B cell (primary cell): ENCODE measurements around the gene PUM1. TPM values are rescaled to one million over a fixed set of nuclear protein-coding genes. Genes with fewer than 3 reads are reported as not detected.

Experiments
- ATAC-seq: fragments of 200-7000 bp; cut with Tn5 transposase; one replicate; pipeline ENCODE4 v1.10.0; 2021; ENCODE audit warnings: low read depth, mild to moderate bottlenecking, moderate number of reproducible peaks, moderate library complexity
- CTCF ChIA-PET: fragments of 350-600 bp; sonication (Branson Sonifier 250); formaldehyde crosslinking; loops from one replicate; lab custom pipeline; 2021; ENCODE audit warnings: antibody characterized with exemption, inconsistent platforms; lab: Charles Lee
- POLR2A ChIA-PET: fragments of 350-600 bp; sonication (Branson Sonifier 250); formaldehyde crosslinking; loops from one replicate; lab custom pipeline; 2021; ENCODE audit warnings: antibody characterized with exemption; lab: Charles Lee
- DNase-seq: peaks from one replicate; pipeline ENCODE4 v3.0.0; 2013
- H2AFZ ChIP-seq: 2 replicates; pipeline ENCODE4 v1.6.1; 2012; ENCODE audit warnings: mild to moderate bottlenecking, low read depth, low read length; ENCODE audit not compliant: insufficient read depth, poor library complexity, severe bottlenecking
- H3K27ac ChIP-seq, 2 donors: 1 replicate in 1 of 2; 2 replicates in 1 of 2; pipeline ENCODE4 v1.5.1; 2012 to 2013; ENCODE audit warnings: low read length in 2 of 2, mild to moderate bottlenecking in 2 of 2, moderate library complexity in 1 of 2
- H3K27me3 ChIP-seq, 4 experiments: fragments of 200-600 bp in 1 of 4; sonication (generic) in 1 of 4; replicated peaks in 1 of 4; 1 replicate in 2 of 4; 2 replicates in 2 of 4; pipeline versions ENCODE4 v1.6.1 to v1.7.0; 2013 to 2016; ENCODE audit warnings: low read length in 3 of 4, mild to moderate bottlenecking in 2 of 4, mixed read lengths in 1 of 4, moderate library complexity in 1 of 4; ENCODE audit not compliant: insufficient read depth in 4 of 4, control insufficient read depth in 3 of 4; ENCODE audit errors: control extremely low read depth in 1 of 4
- H3K36me3 ChIP-seq, 2 experiments: replicated peaks in 1 of 2; 1 replicate in 1 of 2; 2 replicates in 1 of 2; pipeline versions ENCODE4 v1.6.1 to v1.7.1; 2013; ENCODE audit warnings: low read length in 1 of 2; ENCODE audit not compliant: insufficient read depth in 2 of 2, control insufficient read depth in 1 of 2; ENCODE audit errors: control extremely low read depth in 1 of 2, extremely low read depth in 1 of 2
- H3K4me1 ChIP-seq, 2 donors: fragments of 200-600 bp in 1 of 2; sonication (generic) in 1 of 2; 1 replicate in 1 of 2; 2 replicates in 1 of 2; pipeline versions ENCODE4 v1.5.1 to v1.6.1; 2013 to 2017; ENCODE audit warnings: low read length in 2 of 2; ENCODE audit not compliant: control insufficient read depth in 2 of 2, insufficient read depth in 2 of 2
- H3K4me2 ChIP-seq: replicated peaks from 2 replicates; pipeline ENCODE3; 2012; ENCODE audit warnings: mild to moderate bottlenecking, low read depth, low read length; ENCODE audit not compliant: poor library complexity, severe bottlenecking
- H3K4me3 ChIP-seq, 5 experiments: fragments of 200-600 bp in 1 of 5; sonication (generic) in 1 of 5; 1 replicate in 3 of 5; 2 replicates in 2 of 5; pipeline versions ENCODE4 v1.5.1 to v1.7.0; 2011 to 2016; ENCODE audit warnings: low read length in 4 of 5, mild to moderate bottlenecking in 4 of 5, low read depth in 2 of 5, control low read depth in 1 of 5, moderate library complexity in 1 of 5; ENCODE audit not compliant: insufficient read depth in 1 of 5; ENCODE audit errors: control extremely low read depth in 1 of 5, extremely low read depth in 1 of 5
- H3K79me2 ChIP-seq: fragments of 200-600 bp; sonication (generic); one replicate; pipeline ENCODE4 v1.6.0; 2016; ENCODE audit warnings: low read length; ENCODE audit not compliant: control insufficient read depth, insufficient read depth
- H3K9ac ChIP-seq: fragments of 200-600 bp; sonication (generic); 2 replicates; pipeline ENCODE4 v1.6.1; 2017; ENCODE audit warnings: mild to moderate bottlenecking, low read length, moderate library complexity
- H3K9me3 ChIP-seq, 3 donors: one replicate each; pipeline versions ENCODE4 v1.6.1 to v1.7.1; 2013; ENCODE audit warnings: low read length in 2 of 3; ENCODE audit not compliant: control insufficient read depth in 2 of 3, insufficient read depth in 1 of 3; ENCODE audit errors: control extremely low read depth in 1 of 3
- H4K20me1 ChIP-seq: 2 replicates; pipeline ENCODE4 v1.6.0; 2012; ENCODE audit warnings: mild to moderate bottlenecking, low read length; ENCODE audit not compliant: insufficient read depth, control insufficient read depth, poor library complexity, severe bottlenecking
- H3K27ac Mint-ChIP-seq: one replicate; pipeline ENCODE4 v1.8.0; 2021; ENCODE audit warnings: mixed read lengths
- H3K27me3 Mint-ChIP-seq: one replicate; pipeline ENCODE4 v1.8.0; 2021; ENCODE audit warnings: mixed read lengths
- H3K4me1 Mint-ChIP-seq: one replicate; pipeline ENCODE4 v1.8.0; 2021; ENCODE audit warnings: mixed read lengths
- H3K4me3 Mint-ChIP-seq: one replicate; pipeline ENCODE4 v1.8.0; 2021; ENCODE audit warnings: mixed read lengths
- H3K9me3 Mint-ChIP-seq: one replicate; pipeline ENCODE4 v1.8.0; 2022; ENCODE audit warnings: mixed read lengths; ENCODE audit not compliant: insufficient read depth
- CTCF ChIP-seq: fragments of 200-600 bp; IDR thresholded peaks from one replicate; pipeline ENCODE4 v1.8.0; 2022; ENCODE audit warnings: antibody characterized with exemption, mild to moderate bottlenecking
- EZH2 ChIP-seq: IDR thresholded peaks from 2 replicates; pipeline ENCODE4 v1.6.1; 2012; ENCODE audit warnings: borderline replicate concordance, low read depth, mild to moderate bottlenecking, moderate library complexity, low read length; ENCODE audit not compliant: insufficient read depth, poor library complexity, severe bottlenecking
- WGBS: methylation state at CpG from one replicate; pipeline ENCODE4 v1.1.5; 2013; ENCODE audit warnings: missing lambda C conversion rate; ENCODE audit not compliant: insufficient coverage; 5-methylcytosine and 5-hydroxymethylcytosine counted together
- intact Hi-C: fragments of 100-400 bp; cut with micrococcal nuclease; formaldehyde crosslinking; loops from one replicate; pipeline ENCODE4 v1.10.0; 2022
- polyA plus RNA-seq: library from polyadenylated mRNA; depleted of rRNA; stranded (reverse); fragments of >200 nt; gene quantifications from 2 replicates; pipeline ENCODE4 v1.2.3, GENCODE V29; 2012
- total RNA-seq, 2 donors: library from RNA; stranded (reverse); fragments of 120-200 nt in 1 of 2; gene quantifications; 1 replicate in 1 of 2; 2 replicates in 1 of 2; pipeline versions ENCODE4 v1.2.3 to v1.2.4, GENCODE V29; 2013 to 2022

Gene PUM1
- total and polyA plus RNA-seq, 2 donors (not counting 1 experiment from before 2014, with no cell fraction given), result 52.8 to 177 TPM

- Histone ChIP-seq H3K4me1 (peaks cover 13 to 24% of the 10 kb centered on the region in 2 donors), H3K79me2 (peaks cover 97% of the 10 kb centered on the region), H3K9me3 (no peaks in the 10 kb centered on the region), H3K9ac (no peak overlapping the region), H2AFZ (no peak overlapping the region), H3K36me3 (peaks cover 3 to 39% of the 10 kb centered on the region in 2 experiments), H3K4me3 (no peak overlapping the region), H4K20me1 (peaks cover 74% of the 10 kb centered on the region), H3K27ac (no peak overlapping the region), H3K27me3 (no peaks in the 10 kb centered on the region), H3K4me2 (no peak overlapping the region)
- Mint-ChIP-seq H3K27me3 (no peaks in the 10 kb centered on the region), H3K9me3 (no peaks in the 10 kb centered on the region), H3K27ac (no peak overlapping the region), H3K4me1 (peaks cover 53% of the 10 kb centered on the region), H3K4me3 (no peak overlapping the region)
- ChIA-PET CTCF (no interaction called here), POLR2A (no interaction called here)
- DNase-seq, result no peak
- TF ChIP-seq EZH2, result no peak
- TF ChIP-seq CTCF, result no peak
- intact Hi-C loops, result no loop called here
- no CpG with 5 or more reads among the region's 2 CpGs for WGBS
- no peak for ATAC-seq
Observed at GRCh38 chr1:31006747-31007146, 58.8 kb downstream of the PUM1 start.

GRCh38 chr1:31005617-31006166 is 59.8 kb downstream of the PUM1 start:
- no peak overlapping the region for H3K4me2 ChIP-seq
- intact Hi-C loops, result no loop called here
- Mint-ChIP-seq H3K27me3 (no peaks in the 10 kb centered on the region), H3K4me3 (no peak overlapping the region), H3K27ac (no peak overlapping the region), H3K9me3 (no peaks in the 10 kb centered on the region), H3K4me1 (peaks cover 43% of the 10 kb centered on the region)
- ATAC-seq (no peak), DNase-seq (no peak)
- H4K20me1 ChIP-seq, result peaks cover 69% of the 10 kb centered on the region
- ChIA-PET POLR2A (no interaction called here), CTCF (no interaction called here)
- H3K27me3 ChIP-seq, result no peaks in the 10 kb centered on the region
- no peak for TF ChIP-seq EZH2
- TF ChIP-seq CTCF, result no peak
- no peak overlapping the region for H3K9ac ChIP-seq
- H3K4me3 ChIP-seq, result no peak overlapping the region
- H3K4me1 ChIP-seq, result peaks cover 10 to 13% of the 10 kb centered on the region in 2 donors
- peaks cover 92% of the 10 kb centered on the region for H3K79me2 ChIP-seq
- H3K36me3 ChIP-seq, result peaks cover 3 to 39% of the 10 kb centered on the region in 2 experiments
- H3K27ac ChIP-seq, result no peak overlapping the region
- no peak overlapping the region for H2AFZ ChIP-seq
- H3K9me3 ChIP-seq, result no peaks in the 10 kb centered on the region
- WGBS, result no CpG with 5 or more reads among the region's 6 CpGs
